Activated T-helper 1 cell treated with anti-CD3 and anti-CD28 coated beads, Interleukin-2, amount 50 U/mL, for 16 hours (primary cell): ENCODE results near the gene DNAJC5.

Source experiments
- DNase-seq, 2 donors: peaks; one replicate each; pipeline ENCODE4 v3.0.0-alpha.2; 2020; ENCODE audit warnings: low read depth in 1 of 2, low spot score in 1 of 2

DNAJC5 gene

GRCh38 chr20:63940071-63940471 is 45.1 kb downstream of the DNAJC5 start:
- DNase-seq: no peak

- DNase-seq: no peak
Observed at GRCh38 chr20:63940472-63941266, 45.7 kb downstream of the DNAJC5 start.

DNA sequence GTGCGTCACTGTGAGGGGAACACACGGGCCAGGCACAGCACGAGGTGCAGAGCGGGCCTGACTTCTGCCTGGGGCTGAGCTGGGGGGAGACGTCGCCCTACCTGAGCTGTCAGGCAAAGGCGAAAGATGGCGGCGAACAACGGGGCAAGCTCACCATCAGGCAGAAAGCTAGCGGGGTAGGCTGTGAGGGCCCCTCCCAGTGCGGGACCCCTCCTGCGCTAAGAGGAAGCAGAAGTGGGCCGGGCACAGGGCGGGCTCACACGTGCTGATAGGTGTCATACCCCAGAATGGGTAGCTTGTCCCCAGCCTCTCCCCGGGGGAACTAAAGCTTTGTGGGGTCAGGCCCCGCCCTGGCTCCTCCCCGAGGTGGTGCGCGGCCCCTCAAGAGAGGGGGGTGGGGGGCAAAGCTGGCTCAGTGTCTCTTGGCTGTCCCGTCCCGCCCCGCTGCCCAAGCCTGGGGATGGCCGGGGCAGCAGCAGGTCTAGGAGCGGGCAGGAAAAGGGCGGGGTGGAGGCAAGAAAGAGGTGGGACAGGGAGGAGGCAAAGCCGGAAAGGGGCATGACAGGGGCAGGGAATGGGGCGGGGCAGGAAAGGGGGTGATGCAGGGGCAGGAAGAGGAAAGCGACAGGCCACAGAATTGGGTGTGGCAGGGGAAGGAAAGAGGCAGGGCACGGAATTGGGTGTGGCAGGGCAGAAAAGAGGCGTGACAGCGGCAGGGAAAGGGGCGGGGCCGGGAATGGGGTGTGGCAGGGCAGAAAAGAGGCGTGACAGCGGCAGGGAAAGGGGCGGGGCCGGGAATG is 46.6 kb downstream of the DNAJC5 start:
- DNase-seq: peak; percentile 44 to 61

GRCh38 chr20:63942250-63942951 is 47.5 kb downstream of the DNAJC5 start:
- DNase-seq: no peak

- no peak for DNase-seq
Observed at GRCh38 chr20:63942969-63943807, 48.3 kb downstream of the DNAJC5 start.

- no peak for DNase-seq
Observed at GRCh38 chr20:63943808-63944077, 48.8 kb downstream of the DNAJC5 start.

DNA sequence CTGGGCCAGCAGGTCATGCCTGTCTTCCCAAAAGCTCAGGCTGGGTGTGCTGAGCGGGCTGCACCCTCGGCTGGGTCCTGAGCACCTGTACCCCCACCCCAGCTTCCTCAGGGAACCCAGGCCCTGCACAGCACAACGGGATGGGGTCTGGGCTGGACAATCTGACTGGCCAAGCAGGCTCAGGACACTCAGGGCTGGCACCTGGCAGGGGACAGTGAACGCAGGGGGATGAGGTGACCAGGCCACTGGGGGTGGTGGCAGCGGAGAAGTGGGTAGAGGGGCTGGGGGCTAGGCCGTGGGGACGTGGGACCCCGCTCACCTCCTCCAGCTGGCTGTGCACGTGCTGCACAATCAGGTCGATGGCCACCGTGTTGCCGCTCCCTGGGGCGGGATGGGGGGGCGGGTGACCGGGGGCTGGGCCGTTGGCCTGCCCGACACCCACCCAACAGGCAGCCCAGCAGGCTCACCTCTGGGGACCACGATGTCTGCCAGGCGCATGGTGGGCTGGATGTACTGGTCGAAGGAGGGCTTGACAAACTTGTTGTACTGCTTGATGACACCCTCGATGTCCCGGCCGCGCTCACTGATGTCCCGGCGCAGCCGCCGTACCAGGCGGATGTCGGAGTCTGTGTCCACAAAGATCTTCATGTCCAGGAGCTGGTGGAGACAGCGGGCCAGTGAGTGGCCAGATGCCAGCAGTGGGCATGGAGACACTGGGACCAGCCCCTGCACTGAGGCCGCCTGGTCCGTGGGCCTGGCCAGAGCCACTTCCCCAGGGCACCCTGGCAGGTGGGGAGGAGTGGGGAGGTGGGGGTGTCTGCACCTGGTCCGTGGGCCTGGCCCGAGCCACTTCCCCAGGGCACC is 49.4 kb downstream of the DNAJC5 start:
- DNase-seq: no peak

DNA sequence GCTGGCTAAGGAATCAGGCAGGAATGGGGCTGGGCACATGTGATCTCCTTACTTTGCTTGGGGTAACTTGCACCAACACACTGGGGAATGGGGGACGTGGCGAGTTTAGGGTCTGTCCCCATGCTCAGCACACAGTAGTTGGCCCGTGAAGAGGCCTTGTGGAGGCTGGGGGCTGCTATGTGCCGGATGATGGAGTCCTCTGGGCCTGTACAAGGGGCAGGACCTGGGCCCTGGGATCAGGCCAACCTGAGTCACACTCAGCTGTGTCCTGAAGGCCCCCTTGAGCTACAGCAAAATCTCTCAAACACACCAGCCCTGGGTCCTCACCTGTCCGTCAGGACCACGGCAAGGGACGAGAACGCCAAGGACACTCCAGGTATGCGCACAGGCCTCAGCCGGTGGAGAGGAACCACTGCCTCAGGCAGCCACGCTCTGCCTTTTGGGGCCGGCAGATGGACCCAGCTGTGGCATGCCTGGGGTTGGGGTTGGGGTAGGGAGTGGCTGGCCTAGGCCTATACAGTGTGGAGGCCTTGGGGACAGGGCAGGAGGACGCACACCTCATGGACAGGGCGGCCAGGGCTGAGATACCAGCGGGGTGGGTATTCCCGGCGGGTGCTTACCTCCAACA is 50.2 kb downstream of the DNAJC5 start:
- DNase-seq: no peak

- DNase-seq: no peak
Observed at GRCh38 chr20:63945921-63946920, 51.3 kb downstream of the DNAJC5 start.

DNA sequence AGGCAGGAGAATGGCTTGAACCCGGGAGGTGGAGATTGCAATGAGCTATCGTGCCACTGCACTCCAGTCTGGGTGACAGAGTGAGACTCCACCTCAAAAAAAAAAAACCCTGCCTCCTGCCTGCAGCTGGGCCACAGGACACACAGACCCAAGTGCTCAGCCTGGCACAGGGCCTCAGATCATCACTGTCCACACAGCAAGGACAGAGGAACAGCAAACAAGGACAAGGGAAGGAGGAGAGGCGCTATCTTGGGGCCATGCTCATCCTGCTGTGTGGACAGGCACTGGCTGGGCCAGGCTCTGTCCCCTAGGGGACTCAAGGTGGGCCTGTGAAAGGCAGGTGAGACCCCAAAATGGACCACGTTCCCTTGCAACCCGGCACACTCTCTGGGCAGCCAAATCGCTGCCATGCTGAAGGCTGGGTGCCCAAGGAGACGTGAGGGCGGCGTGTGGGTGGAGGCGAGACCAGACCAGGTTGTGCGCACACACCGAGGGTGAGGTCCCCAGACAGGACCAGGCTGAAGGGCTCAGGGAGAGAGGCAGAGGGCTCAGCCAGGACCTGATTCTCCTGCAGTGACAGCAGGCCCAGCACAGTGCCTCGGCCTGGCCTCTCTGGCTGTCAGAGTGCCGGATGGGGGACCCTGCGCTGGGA is 52.2 kb downstream of the DNAJC5 start:
- DNase-seq: no peak

DNA sequence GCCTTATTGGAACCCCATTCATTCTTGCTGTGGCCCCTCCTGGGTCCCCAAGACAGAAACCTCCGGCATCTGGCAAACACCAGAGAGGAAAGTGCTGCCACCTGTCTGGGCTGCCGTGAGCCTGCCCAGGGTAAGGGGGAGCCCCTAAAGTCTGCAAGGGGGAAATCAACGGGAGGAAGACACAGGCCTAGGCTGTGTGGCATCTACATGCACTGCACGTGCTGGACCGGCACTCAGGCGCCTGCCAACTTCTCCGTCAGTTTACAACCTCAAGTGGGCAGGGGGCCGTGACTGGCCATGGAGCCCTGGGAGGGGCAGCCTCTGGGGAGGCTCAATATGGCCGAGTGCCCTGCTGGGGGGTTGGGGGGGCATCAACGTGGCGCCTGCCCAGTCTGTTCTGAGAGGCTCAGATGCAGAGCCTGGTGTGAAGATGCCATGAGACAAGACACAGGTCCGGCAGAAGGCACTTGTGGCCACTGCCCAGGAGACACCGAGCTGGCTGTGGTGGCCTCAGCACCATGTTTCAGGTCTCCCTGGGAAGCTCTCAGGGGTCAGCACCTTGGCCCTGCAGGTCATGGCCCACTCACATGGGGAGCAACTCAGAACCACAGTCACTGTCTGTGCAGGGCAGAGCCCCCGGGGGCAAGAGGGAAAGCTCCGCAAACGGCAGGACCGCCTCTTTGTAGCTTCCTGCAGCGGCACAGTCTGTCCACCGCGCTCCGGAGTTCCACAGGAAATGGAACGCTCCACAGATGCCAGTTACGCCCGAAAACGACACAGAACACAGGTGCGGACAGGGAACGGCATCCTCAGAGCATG is 52.9 kb downstream of the DNAJC5 start:
- no peak for DNase-seq

- no peak for DNase-seq
Observed at GRCh38 chr20:63950701-63951397, 55.9 kb downstream of the DNAJC5 start.

DNA sequence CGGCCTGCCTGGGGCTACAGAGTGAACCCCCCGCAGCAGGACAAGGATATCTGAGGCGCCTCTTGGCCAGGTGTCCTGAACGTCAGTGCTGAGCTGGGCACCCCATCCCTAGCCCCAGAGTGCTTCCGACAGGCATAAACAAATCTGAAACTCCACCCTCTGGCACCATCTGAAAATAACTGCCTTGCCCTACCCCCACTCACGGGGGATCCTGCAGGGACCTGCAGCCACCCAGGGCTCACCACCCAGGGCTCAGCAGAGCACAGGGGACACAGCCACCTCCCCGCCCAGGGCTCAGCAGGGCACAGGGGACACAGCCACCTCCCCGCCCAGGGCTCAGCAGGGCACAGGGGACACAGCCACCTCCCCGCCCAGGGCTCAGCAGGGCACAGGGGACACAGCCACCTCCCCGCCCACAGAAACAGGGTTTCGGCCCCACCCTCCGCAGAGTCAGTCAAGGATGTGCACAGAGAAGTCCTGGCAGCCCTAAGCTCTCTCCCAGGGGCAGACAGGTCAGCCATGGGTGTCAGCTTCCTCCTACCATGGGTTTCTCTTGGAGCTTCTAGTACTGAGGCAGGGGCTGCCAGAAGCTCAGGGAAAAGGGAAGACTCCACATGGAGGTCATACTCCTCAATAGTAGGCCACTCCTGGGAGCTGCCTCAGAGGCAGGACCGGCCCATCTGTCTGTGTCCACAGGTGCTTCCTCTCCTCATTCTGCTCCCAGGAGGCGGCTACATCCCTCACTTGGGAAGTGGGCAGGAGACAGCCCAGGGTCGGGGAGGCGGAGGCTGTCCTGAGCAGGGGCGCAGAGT is 56.7 kb downstream of the DNAJC5 start:
- DNase-seq: no peak

- DNase-seq: no peak
Observed at GRCh38 chr20:63952210-63952535, 57.2 kb downstream of the DNAJC5 start.

GRCh38 chr20:63952769-63953168 is 57.8 kb downstream of the DNAJC5 start:
- DNase-seq: no peak
